HG02938 (cell line): Measurements from ENCODE around the gene ADAMTSL1.

Source experiments
- ATAC-seq: cut with Tn5 transposase; IDR thresholded peaks from one replicate; pipeline ENCODE4 v1.9.1; 2021; ENCODE audit warnings: mild to moderate bottlenecking, moderate library complexity; ENCODE audit not compliant: unreplicated experiment

ADAMTSL1 gene

GRCh38 chr9:18459962-18460584 lies 13.9 kb upstream of the ADAMTSL1 start:
- no peak for ATAC-seq

GRCh38 chr9:18461496-18461895 lies 12.5 kb upstream of the ADAMTSL1 start:
- no peak for ATAC-seq

GRCh38 chr9:18463991-18464390 lies 10.0 kb upstream of the ADAMTSL1 start:
- ATAC-seq = no peak

GRCh38 chr9:18466101-18466500 lies 7.9 kb upstream of the ADAMTSL1 start:
- no peak for ATAC-seq

- ATAC-seq = no peak
Observed at GRCh38 chr9:18467696-18468095, 6.3 kb upstream of the ADAMTSL1 start.

GRCh38 chr9:18472435-18472834 lies 1.5 kb upstream of the ADAMTSL1 start:
- no peak for ATAC-seq

GRCh38 chr9:18472841-18473251 lies 1.1 kb upstream of the ADAMTSL1 start:
- ATAC-seq = no peak

- no peak for ATAC-seq
Observed at GRCh38 chr9:18474783-18475182, 830 bp downstream of the ADAMTSL1 start.

GRCh38 chr9:18477121-18477660 lies 3.2 kb downstream of the ADAMTSL1 start:
- ATAC-seq = no peak

- no peak for ATAC-seq
Observed at GRCh38 chr9:18477719-18478118, 3.8 kb downstream of the ADAMTSL1 start.

GRCh38 chr9:18478501-18479361 lies 4.8 kb downstream of the ADAMTSL1 start:
- no peak for ATAC-seq

- ATAC-seq = no peak
Observed at GRCh38 chr9:18479405-18479804, 5.5 kb downstream of the ADAMTSL1 start.

GRCh38 chr9:18480662-18481093 lies 6.7 kb downstream of the ADAMTSL1 start:
- ATAC-seq = no peak

GRCh38 chr9:18482371-18482770 lies 8.4 kb downstream of the ADAMTSL1 start:
- no peak for ATAC-seq

- ATAC-seq = no peak
Observed at GRCh38 chr9:18485714-18486113, 11.8 kb downstream of the ADAMTSL1 start.

- ATAC-seq = no peak
Observed at GRCh38 chr9:18487611-18488010, 13.7 kb downstream of the ADAMTSL1 start.

- ATAC-seq = no peak
Observed at GRCh38 chr9:18488886-18489285, 14.9 kb downstream of the ADAMTSL1 start.

GRCh38 chr9:18489861-18490260 lies 15.9 kb downstream of the ADAMTSL1 start:
- ATAC-seq = no peak

- ATAC-seq = no peak
Observed at GRCh38 chr9:18490641-18491370, 16.9 kb downstream of the ADAMTSL1 start.

GRCh38 chr9:18492612-18493011 lies 18.7 kb downstream of the ADAMTSL1 start:
- ATAC-seq = no peak

- ATAC-seq = no peak
Observed at GRCh38 chr9:18493451-18493993, 19.6 kb downstream of the ADAMTSL1 start.
